Measurements from ENCODE around the gene HBM. TPM values are rescaled to one million over a fixed set of nuclear protein-coding genes. Genes with fewer than 3 reads are reported as not detected.
A peak's percentile ranks its signal among the peaks of the same experiment; 100 is the strongest.
"Not testable (repeated sequence)": the region's sequence is repeated elsewhere in the genome, so short reads cannot be mapped to it uniquely, and the experiment has no call there.

HBM gene
- total RNA-seq, 1 donor from 2014 or later, result 10.4 TPM

DNA sequence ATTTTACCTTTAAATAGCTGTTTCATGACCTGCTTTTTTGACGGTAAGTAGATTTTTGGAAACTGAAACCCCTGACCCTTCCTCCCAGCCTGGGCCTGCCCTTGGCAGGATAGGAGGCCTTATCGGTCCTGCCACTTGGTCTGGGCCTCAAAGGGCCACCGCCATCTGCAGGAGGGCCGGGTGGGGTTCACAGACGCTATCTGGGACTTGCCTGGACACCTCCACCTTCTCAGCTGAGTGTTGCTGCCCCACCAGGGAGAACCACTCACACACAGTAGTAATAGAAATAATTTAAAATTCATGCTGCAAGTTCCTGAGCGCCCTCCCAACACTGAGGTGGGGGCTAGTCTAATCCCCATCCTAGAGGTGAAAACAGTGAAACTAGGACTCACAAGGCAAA lies 22.7 kb upstream of the HBM start:
- DNase-seq (ENCODE audit: low spot score), result no peak
- ATAC-seq, result no peak
- intact Hi-C loops (cut with DNase I), result no loop called here

DNA sequence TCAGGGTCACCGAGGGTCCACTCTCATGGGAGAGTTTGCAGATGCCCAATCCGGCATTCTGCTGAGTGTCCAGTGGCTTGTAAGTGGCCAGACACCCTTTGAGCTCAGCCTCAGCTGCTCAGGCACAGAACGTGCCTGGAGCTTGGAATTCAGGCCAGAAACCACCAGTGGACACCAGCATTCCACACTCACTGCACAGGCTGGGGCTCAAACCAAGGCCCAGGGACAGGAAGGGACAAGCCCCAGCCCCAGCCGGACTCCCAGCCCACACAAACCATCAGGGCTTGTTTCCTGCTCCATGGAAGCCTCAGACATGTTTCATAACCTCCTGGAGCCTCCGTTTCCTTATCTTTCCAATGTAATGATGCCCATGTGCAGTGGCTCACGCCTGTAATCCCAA lies 22.3 kb upstream of the HBM start:
- intact Hi-C loops (cut with DNase I), result no loop called here
- no peak for ATAC-seq

DNA sequence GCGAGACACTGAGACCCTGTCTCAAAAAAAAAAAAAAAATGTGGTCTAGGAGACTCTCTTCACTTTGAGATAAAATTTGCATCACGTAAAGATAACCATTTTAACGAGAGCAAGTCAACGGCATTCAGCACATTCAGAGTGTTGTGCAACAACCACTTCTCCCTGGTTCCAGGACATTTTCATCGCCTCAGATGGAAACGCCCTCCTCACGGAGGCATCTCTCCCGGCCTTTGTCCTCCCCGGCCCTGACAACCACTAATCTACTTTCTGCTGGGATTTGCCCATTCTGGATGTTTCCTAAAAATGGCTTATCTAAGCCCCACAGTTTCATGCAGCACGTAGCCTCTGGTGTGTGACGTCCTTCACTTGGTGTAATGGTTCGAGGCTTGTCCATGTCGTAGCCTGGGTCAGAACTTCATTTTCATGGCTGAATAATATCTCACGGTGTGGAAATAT lies 21.0 kb upstream of the HBM start:
- DNase-seq (ENCODE audit: low spot score), result no peak
- intact Hi-C loops (cut with DNase I), result no loop called here
- ATAC-seq, result no peak

More for the DNA sequence above, 22.3 kb upstream of the HBM start:
- DNase-seq (ENCODE audit: low spot score), result no peak

DNA sequence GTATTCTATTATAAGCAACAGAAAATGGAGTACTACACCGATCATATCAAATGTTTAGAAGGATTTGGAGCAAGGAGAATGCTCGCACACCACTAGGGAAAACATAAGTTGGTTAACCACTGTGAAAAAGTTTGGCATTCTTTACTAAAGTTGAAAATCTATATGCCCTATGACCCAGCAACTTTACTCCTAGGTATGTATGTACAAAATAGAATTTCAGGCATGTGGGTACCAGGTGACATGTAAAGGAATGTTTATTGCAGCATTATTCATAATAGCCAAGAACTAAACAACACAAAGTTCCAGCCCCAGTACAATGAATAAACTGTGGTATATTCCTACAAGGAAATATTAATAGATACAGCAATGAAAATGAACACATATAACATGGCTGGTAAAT lies 19.1 kb upstream of the HBM start:
- intact Hi-C loops (cut with DNase I), result no loop called here
- no peak for DNase-seq (ENCODE audit: low spot score)
- no peak for ATAC-seq

DNA sequence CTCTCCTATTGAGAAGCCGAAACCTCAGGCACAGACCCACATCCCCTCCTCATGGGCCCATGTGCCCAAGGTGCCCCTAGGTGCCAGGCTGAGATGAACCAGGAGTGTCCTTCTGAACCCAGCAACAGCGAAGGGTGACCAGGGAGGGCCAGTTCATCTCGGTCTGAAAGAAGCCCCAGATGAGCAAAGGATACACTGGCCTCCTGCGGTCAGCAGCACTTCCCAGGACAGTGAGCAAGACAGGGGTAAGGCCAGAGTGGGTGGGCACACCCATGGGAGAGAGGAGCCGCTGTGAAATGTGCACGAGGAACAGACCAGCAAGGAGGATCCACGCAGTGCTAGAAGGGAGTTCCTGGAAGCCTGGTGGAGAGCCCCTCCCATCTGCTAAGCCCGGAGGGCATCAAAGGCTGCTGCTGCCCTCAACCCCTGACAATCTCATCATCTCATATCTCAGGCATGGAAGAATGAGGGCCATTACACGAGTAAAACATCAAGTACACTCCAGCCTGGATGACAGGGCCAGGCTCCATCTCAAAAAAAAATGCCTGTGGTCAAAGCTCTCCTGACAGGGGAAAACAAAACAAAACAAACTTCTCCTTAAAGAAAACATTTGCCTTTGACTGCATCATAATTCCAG lies 16.6 kb upstream of the HBM start:
- intact Hi-C loops (cut with DNase I), result no loop called here
- no peak for DNase-seq (ENCODE audit: low spot score)
- ATAC-seq, result no peak

DNA sequence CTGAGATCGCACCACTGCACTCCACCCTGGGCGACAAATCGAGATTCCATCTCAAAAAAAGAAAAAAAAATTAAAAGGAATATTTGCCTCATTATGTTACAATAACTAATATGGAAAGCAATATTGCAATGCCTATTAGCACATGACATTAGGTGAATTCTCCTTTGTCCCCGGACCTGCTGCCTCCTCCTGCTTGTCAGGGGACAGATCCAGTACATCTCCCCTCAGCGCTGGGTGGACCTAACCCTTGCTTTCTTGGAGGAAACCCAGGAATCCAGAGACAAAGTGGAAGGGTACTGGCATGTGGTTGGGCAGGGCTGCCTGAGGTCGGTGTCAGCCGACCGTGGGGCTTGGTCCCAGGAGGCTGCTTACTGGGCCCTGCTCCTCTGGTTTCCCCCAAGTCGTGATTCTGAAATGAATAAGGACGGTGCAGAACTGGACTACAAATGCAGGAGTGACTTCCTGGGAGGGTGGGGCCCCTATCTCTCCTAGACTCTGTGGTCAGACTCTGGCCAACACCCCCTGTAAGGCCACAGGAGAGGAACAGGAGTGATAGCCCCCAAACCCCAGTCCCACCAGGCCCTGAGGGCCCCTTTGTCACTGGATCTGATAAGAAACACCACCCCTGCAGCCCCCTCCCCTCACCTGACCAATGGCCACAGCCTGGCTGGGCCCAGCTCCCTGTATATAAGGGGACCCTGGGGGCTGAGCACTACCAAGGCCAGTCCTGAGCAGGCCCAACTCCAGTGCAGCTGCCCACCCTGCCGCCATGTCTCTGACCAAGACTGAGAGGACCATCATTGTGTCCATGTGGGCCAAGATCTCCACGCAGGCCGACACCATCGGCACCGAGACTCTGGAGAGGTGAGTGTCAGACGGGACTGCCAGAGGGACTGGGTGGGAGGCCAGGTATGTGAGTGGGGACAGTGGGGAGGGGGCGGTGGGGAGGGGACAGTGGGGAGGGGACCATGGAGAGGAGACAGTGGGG lies 13.3 kb upstream of the HBM start, which contains the start of gene HBZ:
Gene HBZ, plus strand, starts transcription at position 504 of the 988 bp plus-strand sequence. Its CDS starts 266 bp downstream, at position 770.
- DNase-seq (ENCODE audit: low spot score) (no peak), ATAC-seq (peak; percentile 36)
- intact Hi-C loops (cut with DNase I), result no loop called here

DNA sequence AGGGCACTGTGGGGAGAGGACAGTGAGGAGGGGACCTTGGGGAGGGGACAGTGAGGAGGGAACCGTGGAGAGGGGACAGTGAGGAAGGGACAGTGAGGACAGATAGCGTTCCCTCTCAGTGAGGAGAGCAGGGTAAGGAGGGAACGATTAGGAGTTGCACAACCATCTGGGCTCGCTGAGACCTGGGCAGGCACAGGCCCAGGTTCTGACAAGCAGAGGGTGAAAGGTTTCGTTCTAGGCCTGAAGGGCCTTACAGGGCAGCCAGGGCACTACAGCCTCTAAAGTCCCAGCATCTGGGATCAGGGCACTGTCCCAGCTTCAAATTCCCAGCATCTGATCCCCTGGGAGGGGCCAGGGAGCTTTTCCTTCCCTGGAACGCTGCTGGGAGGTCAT lies 12.7 kb upstream of the HBM start:
- peak; percentile 48 for ATAC-seq
- DNase-seq (ENCODE audit: low spot score); intact Hi-C loops (cut with DNase I): not testable (repeated sequence)

DNA sequence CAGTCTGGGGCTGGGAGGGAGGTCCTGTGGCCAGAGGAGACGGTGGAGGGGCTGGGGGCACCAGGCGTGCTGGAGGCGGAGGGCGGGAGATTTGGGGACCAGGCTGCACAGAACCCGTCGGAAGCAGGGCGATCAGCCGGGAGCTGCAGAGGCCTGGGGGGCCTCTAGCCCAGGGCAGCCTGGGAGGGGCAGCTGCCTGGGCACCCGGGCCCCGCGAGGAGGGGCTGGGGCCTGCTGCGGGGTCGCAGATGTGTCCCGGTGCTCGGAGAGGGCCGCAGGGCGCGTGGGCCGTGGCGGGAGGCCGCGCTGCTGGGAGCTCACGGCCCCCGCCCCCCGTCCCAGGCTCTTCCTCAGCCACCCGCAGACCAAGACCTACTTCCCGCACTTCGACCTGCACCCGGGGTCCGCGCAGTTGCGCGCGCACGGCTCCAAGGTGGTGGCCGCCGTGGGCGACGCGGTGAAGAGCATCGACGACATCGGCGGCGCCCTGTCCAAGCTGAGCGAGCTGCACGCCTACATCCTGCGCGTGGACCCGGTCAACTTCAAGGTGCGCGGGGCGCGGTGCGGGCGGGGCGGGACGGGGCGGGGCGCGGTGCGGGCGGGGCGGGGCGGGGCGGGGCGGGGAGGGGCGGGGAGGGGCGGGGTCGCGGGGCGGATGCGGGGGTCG lies 12.1 kb upstream of the HBM start:
- ATAC-seq; DNase-seq (ENCODE audit: low spot score); intact Hi-C loops (cut with DNase I): not testable (repeated sequence)

DNA sequence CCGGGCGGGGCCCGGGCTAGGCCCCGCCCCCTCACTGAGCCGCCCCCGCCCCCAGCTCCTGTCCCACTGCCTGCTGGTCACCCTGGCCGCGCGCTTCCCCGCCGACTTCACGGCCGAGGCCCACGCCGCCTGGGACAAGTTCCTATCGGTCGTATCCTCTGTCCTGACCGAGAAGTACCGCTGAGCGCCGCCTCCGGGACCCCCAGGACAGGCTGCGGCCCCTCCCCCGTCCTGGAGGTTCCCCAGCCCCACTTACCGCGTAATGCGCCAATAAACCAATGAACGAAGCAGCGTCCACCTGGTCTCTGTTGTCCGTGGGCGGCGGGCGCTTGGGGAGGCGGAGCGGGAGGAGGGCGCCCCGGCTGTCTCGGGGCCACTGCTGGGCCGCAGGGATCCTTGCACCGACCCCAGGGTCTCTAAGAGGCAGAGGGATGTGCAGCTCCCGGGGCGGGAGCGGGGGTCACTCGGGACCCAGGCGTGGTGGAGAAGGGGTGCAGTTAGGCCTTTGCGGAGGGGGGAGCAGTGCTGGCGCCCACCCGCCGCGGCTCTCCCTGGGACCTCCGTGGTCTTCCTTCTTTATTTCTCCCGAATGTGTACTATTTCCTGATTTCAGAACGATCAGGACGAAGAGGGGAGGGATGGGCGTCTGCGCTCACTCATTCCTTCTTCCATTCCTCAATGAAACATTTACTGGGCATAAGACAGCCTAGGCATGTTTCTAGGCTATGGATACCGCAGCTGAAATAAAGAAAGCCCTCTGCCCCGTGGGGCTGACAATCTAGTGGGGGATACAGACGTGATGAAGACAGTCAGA lies 11.4 kb upstream of the HBM start:
- DNase-seq (ENCODE audit: low spot score), result no peak
- intact Hi-C loops (cut with DNase I), result no loop called here

DNA sequence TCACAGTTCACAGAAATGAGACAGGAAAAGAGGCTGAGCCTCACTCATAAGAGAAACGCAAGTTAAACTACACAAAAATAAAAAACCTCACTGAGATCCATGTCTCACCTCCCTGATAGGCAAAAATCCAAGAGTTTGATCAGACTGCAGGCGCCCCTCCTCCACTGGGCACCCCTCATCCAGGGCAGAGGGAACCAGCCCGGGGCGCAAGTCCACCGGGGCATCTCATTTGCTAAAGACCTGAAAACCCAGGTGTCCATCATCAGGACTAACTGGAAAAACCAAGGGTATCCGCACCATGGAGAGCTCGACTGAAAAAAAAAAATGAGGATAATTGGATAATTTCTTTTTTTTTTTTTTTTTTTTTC lies 10.8 kb upstream of the HBM start:
- ATAC-seq (no peak), DNase-seq (ENCODE audit: low spot score) (no peak)
- intact Hi-C loops (cut with DNase I), result no loop called here

More for the DNA sequence above, 11.4 kb upstream of the HBM start:
- ATAC-seq, result no peak

DNA sequence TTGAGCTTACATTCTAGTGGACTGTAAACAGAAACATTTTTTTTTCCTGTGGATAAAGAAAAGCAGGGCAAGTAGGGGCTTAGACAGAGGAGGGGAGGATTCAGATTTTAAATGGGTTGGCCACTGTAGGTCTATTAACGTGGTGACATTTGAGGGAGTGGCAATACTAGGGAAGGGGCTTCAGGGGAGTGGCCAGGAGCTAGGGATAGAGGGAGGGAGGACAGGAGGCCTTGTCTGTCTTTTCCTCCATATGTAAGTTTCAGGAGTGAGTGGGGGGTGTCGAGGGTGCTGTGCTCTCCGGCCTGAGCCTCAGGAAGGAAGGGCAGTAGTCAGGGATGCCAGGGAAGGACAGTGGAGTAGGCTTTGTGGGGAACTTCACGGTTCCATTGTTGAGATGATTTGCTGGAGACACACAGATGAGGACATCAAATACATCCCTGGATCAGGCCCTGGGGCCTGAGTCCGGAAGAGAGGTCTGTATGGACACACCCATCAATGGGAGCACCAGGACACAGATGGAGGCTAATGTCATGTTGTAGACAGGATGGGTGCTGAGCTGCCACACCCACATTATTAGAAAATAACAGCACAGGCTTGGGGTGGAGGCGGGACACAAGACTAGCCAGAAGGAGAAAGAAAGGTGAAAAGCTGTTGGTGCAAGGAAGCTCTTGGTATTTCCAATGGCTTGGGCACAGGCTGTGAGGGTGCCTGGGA lies 6.5 kb upstream of the HBM start:
- DNase-seq (ENCODE audit: low spot score) (no peak), ATAC-seq (no peak)
- intact Hi-C loops (cut with DNase I), result no loop called here

DNA sequence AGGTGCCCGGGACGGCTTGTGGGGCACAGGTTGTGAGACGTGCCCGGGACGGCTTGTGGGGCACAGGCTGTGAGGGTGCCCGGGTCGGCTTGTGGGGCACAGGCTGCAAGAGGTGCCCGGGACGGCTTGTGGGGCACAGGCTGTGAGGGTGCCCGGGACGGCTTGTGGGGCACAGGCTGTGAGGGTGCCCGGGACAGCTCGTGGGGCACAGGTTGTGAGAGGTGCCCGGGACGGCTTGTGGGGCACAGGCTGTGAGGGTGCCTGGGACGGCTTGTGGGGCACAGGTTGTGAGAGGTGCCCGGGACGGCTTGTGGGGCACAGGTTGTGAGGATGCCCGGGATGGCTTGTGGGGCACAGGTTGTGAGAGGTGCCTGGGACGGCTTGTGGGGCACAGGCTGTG lies 5.5 kb upstream of the HBM start:
- DNase-seq (ENCODE audit: low spot score); ATAC-seq; intact Hi-C loops (cut with DNase I): not testable (repeated sequence)

DNA sequence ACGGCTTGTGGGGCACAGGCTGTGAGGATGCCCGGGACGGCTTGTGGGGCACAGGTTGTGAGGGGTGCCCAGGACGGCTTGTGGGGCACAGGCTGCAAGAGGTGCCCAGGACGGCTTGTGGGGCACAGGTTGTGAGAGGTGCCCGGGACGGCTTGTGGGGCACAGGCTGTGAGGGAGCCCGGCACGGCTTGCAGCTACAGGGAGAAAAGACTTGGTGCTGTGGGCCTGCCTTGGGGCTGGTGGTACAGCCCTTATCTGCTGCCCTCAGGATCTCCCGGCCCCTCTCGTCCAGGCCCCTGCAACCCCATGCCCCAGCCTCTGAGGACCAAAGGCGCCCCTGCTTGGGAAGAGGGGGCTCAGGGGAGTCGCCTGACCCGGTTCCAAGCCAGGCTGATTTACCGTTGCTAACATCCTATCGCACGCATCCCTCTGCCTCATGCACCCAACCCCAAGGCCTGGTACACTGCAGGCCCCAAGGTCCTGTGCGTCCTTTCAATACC lies 5.0 kb upstream of the HBM start:
- ATAC-seq (no peak), DNase-seq (ENCODE audit: low spot score) (no peak)
- intact Hi-C loops (cut with DNase I), result no loop called here

DNA sequence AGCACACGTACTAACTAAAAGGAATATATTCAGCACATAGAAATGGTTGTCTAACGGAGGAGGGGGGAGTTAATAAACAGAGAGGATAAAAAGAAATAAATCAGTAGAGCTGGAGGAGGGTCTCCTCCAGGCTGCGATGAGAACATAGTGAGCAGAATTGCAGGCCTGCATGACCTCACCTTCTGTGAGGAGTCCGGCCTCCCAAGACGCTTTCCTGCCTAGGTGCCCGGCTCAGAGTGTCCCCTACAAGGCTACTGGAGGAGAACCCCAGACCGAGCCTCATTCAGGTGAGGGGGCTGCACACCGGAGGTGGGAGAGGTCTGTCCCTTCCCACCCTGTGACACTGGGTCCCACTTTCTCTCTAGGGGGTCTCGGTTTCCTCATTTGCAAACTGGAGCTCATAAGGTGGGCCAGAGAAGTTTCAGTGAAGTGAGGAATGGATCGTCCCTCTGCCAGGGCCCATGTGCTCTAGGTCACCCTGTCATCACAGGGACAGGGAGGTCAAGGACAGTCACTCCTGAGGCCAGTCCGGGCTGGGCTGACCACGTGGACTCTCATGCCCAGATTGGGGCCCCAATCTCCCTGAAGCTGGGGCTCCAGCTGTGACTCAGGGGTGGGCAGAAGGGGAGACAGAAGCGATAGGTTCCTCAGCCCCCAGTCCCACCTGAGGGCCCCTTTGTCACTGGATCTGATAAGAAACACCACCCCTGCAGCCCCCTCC lies 3.3 kb upstream of the HBM start:
- DNase-seq (ENCODE audit: low spot score) (no peak), ATAC-seq (no peak)
- intact Hi-C loops (cut with DNase I), result no loop called here

DNA sequence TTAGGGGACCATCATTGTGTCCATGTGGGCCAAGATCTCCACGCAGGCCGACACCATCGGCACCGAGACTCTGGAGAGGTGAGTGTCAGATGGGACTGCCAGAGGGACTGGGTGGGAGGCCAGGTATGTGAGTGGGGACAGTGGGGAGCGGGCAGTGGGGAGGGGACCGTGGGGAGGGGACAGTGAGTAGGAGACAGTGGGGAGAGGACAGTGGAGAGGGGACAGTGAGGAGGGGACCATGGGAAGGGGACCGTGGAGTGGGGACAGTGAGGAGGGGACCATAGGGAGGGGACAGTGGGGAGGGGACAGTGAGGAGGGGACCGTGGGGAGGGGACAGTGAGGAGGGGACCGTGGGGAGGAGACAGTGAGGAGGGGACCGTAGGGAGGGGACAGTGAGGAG lies 2.6 kb upstream of the HBM start:
- intact Hi-C loops (cut with DNase I); ATAC-seq; DNase-seq (ENCODE audit: low spot score): not testable (repeated sequence)

DNA sequence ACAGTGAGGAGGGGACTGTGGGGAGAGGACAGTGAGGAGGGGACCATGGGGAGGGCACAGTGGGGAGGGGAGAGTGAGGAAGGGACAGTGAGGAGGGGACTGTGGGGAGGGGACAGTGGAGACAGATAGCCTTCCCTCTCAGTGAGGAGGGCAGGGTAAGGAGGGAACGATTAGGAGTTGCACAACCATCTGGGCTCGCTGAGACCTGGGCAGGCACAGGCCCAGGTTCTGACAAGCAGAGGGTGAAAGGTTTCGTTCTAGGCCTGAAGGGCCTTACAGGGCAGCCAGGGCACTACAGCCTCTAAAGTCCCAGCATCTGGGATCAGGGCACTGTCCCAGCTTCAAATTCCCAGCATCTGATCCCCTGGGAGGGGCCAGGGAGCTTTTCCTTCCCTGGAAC lies 2.1 kb upstream of the HBM start:
- DNase-seq (ENCODE audit: low spot score); intact Hi-C loops (cut with DNase I): not testable (repeated sequence)
- peak; percentile 46 for ATAC-seq

DNA sequence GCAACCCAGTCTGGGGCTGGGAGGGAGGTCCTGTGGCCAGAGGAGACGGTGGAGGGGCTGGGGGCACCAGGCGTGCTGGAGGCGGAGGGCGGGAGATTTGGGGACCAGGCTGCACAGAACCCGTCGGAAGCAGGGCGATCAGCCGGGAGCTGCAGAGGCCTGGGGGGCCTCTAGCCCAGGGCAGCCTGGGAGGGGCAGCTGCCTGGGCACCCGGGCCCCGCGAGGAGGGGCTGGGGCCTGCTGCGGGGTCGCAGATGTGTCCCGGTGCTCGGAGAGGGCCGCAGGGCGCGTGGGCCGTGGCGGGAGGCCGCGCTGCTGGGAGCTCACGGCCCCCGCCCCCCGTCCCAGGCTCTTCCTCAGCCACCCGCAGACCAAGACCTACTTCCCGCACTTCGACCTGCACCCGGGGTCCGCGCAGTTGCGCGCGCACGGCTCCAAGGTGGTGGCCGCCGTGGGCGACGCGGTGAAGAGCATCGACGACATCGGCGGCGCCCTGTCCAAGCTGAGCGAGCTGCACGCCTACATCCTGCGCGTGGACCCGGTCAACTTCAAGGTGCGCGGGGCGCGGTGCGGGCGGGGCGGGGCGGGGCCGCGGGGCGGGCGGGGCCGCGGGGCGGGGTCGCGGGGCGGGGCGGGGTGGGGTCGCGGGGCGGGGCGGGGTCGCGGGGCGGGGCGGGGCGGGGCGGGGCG lies 1.5 kb upstream of the HBM start:
- ATAC-seq; intact Hi-C loops (cut with DNase I); DNase-seq (ENCODE audit: low spot score): not testable (repeated sequence)

Data from sciatic nerve (tissue), 2 donors.